NCI-H2171 treated with DMSO at 0.1 percent for 48 hours (cell line): ENCODE results near the gene GPHN.
A peak's percentile ranks its signal among the peaks of the same experiment; 100 is the strongest.
"Not testable (repeated sequence)": the region's sequence is repeated elsewhere in the genome, so short reads cannot be mapped to it uniquely, and the experiment has no call there.

Source experiments
- DNase-seq: peaks from one replicate; lab custom pipeline; 2025; lab: John Stamatoyannopoulos, UW

GPHN gene

DNA sequence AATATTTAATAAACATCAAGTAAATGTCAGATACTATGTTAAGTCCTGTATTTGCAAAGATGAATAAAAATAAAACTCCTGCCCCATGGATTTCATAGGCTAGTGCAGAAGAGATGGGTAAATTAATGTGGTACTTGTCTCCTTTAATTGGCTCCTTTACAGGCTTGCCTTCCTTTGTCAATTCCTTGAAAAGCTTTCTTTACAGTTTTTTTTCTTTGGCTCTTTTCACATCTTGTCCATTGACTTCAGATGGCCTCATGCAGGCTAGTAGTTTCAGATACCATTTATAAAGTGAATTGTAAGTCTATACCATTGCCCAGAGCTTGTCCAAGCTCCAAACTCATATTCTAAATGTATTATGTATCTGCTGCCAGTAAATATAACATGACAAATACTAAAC, 552.6 kb downstream of the GPHN start:
- DNase-seq, result no peak

DNA sequence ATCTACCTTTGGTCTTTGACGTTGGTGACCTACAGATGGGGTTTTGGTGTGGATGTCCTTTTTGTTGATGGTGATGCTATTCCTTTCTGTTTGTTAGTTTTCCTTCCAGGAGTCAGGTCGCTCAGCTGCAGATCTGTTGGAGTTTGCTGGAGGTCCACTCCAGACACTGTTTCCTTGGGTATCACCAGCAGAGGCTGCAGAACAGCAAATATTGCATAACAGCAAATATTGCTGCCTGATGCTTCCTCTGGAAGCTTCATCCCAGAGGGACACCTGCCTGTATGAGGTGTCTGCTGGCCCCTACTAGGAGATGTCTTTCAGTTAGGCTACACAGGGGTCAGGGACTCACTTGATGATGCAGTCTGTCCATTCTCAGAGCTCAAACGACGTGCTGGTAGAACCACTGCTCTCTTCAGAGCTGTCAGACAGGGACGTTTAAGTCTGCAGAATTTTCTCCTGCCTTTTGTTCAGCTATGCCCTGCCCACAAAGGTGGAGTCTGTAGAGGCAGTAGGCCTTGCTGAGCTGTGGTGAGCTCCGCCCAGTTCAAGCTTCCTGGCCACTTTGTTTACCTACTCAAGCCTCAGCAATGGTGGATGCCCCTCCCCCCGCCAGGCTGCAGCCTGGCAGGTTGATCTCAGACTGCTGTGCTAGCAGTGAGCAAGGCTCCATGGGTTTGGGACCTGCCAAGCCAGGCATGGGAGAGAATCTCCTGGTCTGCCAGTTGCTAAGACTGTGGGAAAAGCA, 559.3 kb downstream of the GPHN start:
- not testable (repeated sequence) for DNase-seq

DNA sequence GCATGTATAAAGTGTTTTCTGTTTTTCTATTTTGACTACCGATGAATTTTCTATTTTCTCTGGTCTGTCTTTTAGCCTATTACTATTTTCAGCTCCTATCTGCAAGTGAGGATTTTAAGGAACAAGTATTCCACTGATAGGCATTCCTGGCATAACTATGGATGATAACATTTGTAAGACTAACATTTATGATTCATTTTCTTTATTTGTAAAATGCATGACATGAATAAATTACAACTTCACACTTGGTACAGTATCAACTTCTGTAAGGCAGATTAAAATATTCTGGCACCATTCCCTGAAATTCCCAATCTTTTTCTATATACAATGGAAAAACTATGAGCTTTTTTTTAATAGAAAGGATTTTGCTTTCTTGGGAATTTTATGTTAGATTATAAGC, 560.3 kb downstream of the GPHN start:
- no peak for DNase-seq

DNA sequence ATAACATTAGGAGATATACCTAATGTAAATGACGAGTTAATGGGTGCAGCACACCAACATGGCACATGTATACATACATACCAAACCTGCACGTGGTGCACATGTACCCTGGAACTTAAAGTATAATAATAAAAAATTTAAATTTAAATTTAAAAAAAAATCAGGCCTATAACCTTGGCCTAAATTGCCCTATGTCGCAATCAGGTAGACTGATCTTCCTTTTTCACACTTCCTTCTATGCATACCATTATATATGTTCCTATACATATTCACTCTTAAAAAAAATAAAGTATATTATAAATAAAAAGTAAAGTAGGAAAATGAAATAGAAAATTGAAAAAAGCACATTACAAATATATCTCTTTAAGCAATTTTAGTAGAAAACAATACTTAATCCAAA, 563.6 kb downstream of the GPHN start:
- DNase-seq, result no peak

DNA sequence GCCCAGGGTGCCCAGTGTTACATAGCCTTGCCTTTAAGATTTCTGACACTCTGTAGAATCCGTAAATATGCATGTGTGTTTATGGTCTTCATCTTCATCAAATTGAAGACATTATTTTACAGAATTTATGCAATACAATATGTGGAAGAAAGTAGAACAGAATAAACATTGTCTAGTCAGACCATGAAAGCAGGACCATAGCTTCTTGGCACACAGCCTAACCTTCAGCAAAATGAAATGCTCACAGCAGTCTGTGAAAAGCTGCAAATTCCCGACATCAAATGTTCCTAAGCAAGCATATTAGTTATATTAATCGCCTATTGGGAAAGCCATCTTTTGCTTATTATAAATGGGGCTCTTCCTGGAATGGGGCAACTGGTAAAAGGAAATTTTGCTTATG, 570.0 kb downstream of the GPHN start:
- DNase-seq, result no peak

DNA sequence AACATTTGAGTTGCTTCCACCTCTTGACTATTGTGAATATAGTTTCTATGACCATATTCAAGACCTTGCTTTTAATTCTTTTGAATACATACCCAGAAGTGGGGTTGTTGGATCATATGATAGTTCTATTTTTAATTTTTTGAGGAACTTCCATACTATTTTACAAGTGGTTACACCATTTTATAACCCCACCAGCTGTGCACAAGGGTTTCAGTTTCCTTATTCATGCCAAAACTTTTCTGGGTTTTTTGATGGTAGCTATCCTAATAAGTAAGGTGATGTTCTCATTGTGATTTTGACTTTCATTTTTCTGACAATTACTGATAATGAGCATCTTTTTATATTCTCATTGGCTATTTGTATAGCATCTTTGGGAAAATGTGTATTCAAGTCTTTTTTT, 571.9 kb downstream of the GPHN start:
- DNase-seq, result no peak

DNA sequence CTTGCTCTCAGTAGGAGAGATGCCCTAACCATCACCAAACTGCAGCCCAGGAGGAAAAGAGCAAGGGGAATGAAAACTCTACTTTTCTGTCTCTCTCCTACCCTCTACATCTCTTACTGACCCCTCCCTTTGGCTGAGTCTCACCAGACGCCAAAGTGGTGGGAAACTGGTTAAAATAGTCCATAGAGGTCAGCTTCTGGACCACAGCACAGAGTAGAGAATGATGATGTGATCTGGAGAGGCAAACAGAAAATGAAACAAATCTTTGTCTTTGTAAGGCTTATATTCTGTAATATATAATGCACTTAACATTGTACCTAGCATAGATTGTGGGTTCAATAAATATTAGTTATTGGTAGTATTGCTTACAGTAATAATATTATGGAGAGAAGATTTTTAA, 600.3 kb downstream of the GPHN start:
- DNase-seq, result no peak

DNA sequence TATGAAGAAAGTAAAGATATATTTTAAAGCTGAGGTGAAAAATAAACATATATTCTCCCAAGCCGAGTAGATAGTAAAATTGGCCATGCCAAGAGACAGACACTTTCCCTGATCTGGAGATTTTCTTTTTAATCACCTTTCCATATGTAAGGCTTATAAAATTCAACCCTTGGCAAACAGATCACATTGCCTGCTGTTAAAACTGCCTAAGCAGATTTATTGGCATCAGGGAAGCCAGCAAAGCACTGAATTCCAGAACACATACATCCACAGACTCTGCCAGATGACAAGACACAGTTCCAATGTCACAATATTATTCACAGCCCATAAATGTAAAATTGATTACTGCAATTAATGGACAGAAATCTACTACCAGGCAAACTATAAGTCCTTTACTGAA, 603.1 kb downstream of the GPHN start:
- DNase-seq, result no peak

DNA sequence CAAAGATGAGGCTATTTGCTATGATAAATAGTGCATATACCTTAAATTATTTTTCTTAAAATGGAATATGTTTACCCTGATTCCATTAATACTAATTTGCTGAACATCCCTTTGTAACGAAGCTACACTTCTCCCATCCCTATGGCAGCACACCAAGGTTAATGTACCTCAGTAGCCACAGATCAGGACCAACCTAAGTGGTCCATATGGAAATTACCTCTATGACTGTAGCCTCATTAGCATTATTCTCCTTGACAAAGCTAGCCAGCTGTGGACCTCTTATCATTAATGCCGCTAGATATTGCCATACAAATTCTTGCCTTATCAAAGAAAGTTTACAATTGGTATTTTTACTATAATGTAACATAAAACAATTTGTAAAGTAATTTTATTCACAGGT, 604.4 kb downstream of the GPHN start:
- DNase-seq, result no peak

DNA sequence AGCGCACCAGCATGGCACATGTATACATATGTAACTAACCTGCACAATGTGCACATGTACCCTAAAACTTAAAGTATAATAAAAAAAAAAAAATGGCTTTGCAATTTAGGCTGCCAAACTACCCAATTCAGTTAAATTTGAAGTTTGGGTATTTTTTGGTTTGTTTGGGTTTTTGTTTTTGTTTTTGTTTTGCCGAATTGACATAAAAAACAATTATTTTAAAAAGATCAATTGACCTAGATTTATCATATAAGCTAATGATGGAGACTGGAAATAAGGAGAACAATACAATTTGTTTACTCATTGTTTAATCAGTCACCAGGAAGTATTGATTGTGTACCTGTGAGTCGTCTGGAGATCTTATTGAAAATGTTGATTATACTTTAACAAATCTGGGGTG, 619.2 kb downstream of the GPHN start:
- no peak for DNase-seq

DNA sequence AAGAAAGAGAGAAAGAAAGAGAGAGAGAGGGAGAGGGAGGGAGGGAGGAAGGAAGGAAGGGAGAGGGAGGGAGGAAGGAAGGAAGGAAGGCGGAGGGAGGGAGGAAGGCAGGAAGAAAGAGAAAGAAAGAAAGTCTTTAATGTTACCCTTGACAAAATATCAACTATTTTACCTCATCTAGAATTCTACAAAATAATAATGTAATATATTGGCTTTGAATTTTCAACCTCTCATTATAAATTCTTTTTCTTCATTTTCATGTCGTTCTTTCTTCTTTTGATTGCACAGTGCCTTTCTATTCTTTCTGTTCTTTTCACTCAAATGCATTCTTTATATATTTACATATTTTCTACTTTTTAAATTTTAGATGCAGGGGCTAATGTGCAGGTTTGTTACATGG, 621.8 kb downstream of the GPHN start:
- DNase-seq, result no peak

DNA sequence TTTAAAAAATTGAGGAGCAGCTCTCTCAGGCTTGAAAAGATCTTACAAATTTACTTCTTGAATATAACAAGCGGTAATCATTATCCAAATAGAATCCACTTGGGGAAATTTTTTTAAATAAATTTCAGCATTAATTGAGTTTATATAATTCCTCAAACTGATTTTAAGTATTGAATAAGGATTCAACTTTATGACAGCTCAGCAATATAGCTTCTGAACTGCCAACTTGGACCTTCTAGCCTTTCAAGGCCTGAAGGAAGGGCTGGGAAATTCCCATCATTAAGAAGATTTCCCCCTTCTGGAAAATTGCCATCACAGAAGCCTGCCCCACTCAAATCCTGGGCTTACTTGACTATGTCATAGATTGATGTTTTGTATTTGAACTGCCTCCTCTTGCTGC, 623.7 kb downstream of the GPHN start:
- DNase-seq, result no peak

DNA sequence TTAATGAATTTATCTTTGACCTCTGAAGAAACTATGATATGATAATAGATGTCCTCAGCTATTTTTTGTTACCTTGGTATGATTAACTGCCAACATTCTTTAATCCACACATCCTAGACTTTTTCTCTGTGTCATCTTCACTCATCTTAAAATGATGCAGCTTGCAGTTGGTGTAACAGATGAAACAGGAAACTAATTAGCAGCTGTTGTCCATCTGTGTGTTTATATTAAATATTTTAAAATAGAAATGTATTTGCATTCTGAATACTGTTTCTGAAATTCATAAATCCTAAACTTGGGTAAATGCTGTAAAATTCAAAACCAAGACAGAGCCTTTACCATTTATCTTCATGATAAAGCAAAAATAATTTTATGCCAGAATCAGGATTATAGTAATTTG, 625.2 kb downstream of the GPHN start:
- DNase-seq, result peak; percentile 12

DNA sequence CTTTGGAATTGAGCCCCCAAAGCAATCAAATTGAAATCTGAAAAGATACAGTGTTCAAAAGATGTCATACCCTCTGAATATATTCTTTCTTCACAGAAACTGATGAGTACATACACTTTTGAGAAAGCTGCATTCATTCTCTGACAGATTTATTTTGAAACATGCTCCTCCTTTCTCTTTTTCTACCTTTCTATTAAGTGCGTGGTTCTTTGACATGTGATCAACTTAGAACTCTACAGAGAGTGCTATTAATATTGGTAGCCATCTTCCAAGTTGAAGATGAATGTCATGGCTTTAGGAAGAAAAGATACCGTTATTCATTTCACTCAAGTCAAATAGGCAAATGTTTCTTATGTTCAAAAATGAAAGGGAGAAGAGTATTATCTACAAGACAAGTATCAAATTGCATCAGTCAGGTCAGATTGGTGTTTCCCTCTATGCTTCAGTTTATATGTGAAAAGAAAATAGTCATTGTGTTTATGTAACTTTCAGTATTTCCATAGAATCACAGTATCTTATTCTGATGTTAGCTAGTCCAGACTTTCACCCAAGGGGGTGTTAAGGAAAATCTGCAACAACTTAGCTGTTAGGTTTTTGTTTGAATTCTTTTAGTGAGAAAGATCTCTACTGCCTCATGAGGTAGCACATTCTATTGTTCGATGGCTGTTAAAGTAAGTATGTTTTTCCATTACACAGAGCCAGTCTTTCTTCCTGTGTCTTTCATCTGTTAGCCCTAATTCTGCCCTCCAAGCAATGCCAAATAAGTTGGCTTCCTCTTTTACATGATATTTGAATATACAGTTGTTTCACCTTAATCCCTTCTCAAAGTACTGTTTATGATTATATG, 625.9 kb downstream of the GPHN start:
- DNase-seq, result no peak

DNA sequence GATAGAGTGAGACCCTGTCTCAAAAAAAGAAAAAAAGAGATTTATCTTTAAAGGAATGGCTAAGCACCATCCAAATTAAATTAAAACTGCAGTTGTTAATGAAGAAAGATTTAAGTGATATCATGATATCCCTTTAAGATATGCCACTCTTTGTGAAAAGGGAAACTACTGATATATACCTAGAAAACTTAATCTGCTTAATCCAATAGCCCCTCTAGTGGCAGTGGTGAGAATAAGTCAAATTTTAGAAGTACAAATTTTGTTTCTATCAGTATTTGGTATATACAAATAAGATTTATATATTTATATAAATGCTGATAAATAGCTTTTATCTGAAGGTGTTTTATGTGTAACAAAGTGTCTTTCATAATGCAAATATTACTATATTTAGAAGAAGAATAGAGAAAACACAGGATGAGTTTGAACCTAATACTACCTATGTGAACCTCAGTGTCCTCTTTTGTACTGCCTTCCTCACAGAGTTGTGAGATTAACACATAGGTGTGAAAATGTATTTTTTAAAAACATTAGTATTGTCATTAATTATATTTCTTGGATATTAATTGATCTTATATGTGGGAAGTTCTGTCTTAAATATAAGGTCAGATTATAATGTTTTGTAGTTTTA, 629.9 kb downstream of the GPHN start:
- peak; percentile 20 for DNase-seq

DNA sequence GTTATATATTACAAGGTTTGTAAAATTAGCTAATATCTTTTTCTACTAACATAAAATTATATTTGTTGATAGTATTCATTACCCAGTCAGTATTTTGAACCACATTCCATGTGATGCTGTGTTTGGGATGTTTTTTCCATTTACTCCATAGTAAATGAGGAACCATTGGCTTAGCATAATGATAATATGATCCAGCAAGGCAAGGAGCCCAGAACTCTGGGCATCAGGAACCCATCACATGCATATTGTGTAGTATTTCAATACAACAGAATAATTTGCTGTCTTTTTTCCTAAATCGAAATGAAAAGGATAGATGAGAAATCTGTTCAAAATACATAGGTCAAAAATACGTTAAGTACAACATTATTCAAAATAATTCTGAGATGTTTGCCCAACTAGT, 632.6 kb downstream of the GPHN start:
- no peak for DNase-seq

DNA sequence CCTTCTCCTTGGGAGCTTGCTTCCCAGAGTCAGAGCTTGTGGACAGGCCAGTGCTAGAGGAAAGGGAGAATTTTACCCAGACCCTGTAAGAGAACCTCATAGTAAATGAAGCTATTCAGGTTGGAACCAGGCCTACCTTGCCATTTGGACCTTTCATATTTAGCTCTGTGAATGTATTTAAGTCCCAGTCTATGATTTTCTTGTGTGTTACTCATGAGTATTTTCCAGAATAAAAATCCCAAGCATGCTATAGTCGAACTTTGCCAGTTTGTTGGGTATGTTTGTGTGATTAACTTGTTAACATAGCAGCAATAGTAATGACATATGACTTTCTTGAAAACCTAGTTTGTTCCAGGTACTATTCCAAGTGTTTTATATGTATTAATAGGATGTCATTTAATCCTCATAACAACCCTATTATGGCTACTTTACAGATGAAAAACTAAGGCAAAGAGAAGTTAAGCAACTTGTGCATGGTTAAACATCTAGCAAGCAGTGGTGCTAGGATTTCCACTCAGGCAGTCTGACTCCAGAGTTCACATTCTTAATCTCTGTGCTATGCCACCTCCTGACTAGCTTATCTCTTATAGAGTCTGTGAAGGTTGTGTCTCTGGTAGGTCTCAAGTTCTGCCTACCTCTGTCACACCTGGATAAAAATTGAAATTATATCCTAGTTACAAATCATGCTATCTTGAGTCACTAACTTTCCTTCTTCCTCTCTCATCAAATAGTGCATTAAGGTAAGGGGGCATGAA, 633.4 kb downstream of the GPHN start:
- DNase-seq, result no peak

DNA sequence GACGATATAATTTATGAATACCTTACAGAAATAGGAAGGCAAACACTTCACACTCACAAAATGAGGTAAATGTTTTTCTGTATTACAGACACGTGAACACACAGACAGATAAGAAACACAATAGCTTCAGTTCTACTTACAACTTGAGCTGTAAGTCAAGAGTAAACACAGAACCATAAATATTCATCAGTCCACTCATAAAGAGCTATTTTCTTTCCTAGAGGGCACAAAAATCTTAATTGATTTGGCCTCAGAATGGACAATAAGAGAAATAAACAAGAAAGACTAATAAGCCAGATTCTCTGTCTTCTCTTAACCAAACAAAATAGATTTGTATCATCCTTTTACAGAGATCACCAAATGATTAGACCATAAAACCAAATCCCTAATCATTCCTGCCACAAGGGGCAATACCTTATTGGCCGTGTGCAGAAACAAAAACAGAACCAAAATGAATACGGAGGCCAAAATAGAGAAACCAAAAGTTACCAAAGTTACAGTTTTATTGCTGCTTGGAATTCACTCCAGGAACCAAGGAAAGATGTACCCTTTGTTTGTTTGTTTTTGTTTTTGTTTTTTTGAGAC, 643.2 kb downstream of the GPHN start:
- no peak for DNase-seq

DNA sequence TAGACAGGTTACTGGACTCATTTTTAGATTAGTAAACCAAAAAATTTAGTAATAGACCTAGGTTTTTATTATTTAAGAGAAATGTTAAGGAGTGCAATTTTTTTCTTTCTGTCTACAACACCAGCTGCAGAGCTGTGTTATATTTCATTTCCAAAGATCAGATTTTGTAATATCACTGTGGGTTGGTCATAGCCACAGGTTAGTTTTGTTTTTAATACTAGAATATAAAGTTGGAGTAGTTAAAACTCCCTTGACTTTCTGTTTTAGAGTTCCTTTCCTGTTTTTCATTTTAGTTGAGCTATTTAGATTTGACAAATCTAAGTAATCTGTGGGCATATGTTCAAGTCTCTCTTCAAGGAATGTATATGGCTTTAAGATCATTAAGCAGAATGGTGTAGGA, 650.6 kb downstream of the GPHN start:
- DNase-seq, result no peak

DNA sequence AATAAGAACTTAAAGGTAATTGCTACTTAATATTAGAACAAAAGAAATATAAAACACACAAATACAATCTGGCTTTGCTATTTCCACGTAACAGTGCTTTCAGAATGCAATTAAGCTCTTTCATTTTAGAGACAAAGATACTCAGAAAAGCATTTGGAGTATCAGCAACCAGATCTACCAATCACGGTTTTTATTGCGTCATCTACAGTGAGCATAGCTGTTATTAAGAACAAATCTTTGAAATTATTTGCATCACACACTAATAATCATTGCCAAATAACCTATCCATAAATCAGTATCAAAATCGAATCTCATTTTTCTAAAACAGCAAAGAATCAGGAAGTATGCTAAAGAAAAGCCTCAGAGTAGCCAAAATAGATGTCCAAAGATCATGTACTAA, 654.4 kb downstream of the GPHN start:
- no peak for DNase-seq

DNA sequence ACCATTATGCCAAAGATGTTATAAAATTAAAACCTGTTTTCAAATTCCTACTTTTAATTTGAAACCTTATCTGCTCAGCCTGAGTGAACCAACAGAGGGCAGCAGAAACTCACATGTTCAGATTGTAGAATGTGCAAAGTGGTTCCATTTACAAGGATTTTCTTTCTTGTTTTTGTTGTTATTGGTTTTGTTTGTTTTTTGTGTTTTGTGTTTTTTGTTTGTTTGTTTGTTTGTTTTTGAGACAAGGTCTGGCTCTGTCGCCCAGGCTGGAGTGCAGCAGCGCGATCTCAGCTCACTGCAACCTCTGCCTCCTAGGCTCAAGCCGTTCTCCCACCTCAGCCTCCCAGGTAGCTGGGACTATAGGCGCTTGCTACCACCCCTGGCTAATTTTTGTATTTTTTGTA, 658.5 kb downstream of the GPHN start:
- peak; percentile 32 for DNase-seq
